ENCODE data around the gene AGBL5. TPM values are rescaled to one million over a fixed set of nuclear protein-coding genes. Genes with fewer than 3 reads are reported as not detected.
A peak's percentile ranks its signal among the peaks of the same experiment; 100 is the strongest.

The AGBL5 gene
- 10 to 100 TPM; 11.6 to 18.6 (median 14.9) TPM for total RNA-seq
- polyA plus RNA-seq = 10 to 100 TPM in 1 of 3 donors, 1 to 10 TPM in 2; 7.1 to 10.5 (median 8.0) TPM
- long read RNA-seq, donor 1, transcript AGBL5-201 (11 exons, 2,382 nt) = major isoform, 5 of 7 reads
- long read RNA-seq, donor 1, partial matches to known transcripts = 0 of 7 reads
- long read RNA-seq, donor 1, other reads (novel, unspliced or antisense) = 0 of 7 reads
- long read RNA-seq, donor 2, partial matches to known transcripts = 114 of 677 reads
- long read RNA-seq, donor 2, other reads (novel, unspliced or antisense) = 557 of 677 reads

DNA sequence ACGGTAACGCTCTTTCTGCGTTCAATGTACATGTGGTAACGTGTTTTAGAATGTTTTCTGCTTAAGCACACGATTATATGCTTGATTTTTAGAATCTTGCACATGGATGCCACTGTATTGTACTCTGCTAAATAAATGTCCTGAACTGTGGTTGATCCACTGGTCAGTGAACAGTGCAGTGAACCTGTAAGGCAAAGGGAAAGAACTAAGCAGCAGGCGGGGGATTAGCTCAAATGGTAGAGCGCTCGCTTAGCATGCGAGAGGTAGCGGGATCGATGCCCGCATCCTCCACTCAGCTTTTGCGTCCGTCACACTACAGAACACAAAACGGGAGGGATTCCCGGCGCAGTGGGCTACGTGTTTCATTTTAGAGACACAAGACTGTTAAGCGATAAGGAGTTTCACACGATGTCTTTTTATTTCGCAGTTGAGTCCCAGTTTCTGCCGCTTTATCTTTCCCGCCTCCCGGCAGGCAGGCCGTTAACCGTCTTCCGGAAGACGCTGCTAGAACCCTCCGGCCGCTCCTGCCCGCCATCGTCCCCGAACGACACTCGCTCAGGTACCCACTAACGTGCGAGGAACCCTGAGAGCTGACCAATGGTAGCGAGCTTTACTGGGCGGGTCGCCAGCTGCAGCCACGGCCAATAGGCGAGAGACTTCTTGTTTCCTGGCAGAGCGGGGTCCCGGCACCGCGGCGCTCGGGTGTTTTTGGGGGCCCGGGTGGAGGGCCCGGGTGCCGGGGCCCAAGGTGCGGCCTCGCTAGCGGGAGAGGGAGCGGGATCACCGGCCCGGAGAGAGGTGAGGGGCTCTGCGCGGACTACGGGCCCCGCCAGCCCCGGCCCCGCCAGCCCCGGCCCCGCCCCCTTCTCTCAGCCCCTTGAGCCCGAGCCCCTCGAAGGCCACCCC is at the start of gene AGBL5:
Gene AGBL5 (plus strand): TSS at position 673 of the 906 bp plus-strand sequence. CDS start 1,291 bp downstream, outside the sequence.
- Histone ChIP-seq H3K9me3 (no peaks in the 10 kb centered on the region), H3K27ac (peak within 1 kb of the TSS; percentile 76 to 96 (median 93)), H3K36me3 (peaks cover 2 to 31% (median 21%) of the 10 kb centered on the region in 6 donors), H3K27me3 (replicated peaks in 1 of 7) (no peaks in the 10 kb centered on the region), H3K4me3 (peak within 1 kb of the TSS; percentile 81 to 99 (median 86)), H3K4me1 (peaks cover 10 to 35% (median 22%) of the 10 kb centered on the region in 6 donors)
- intact Hi-C loops (cut with DNase I; ENCODE audit: low total_unique reads) = no loop called here
- WGBS, 5 donors = 0 to 1% (median 1%) methylated on average over 43 to 67 of the region's 67 CpGs
- peak; percentile 97 for DNase-seq
- peak; percentile 41 to 78 (median 55) for TF ChIP-seq POLR2A (IDR thresholded peaks at IDR 0.05)
- peak; percentile 91 to 96 (median 95) for TF ChIP-seq POLR2AphosphoS5 (IDR thresholded peaks at IDR 0.05)
- TF ChIP-seq CTCF (IDR thresholded peaks at IDR 0.05 in 8 of 11, conservative IDR thresholded peaks at IDR 0.05 in 3 of 11) = peak in 1 of 11 experiments; percentile 13

DNA sequence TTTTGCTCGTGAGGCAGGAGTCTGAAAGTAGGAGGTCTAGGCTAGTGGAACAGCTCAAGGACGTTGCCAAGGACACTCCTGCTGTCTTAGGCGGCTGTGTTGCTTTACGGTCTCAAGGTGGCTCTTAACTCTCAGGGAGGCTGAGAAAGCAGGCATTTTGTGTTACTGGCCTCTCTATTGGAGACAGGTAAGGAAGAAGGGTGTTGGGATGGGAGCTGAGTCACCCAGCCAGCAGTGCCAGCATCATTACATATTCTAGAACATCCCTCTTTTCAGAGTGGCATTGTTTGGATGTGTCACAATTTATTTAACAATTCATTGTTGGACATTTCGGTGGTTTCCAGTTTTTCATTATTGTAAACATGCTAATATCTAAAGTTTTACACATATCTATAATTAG is 49.5 kb upstream of the AGBL5 start:
- H3K27ac ChIP-seq = no peak overlapping the region
- intact Hi-C loops (cut with DNase I; ENCODE audit: low total_unique reads) = no loop called here
- H3K4me1 ChIP-seq = peaks cover 0 to 4% (median 0%) of the 10 kb centered on the region in 6 donors
- no peak for DNase-seq
- H3K27me3 ChIP-seq (replicated peaks in 1 of 7) = no peaks in the 10 kb centered on the region
- no peak for TF ChIP-seq POLR2A (IDR thresholded peaks at IDR 0.05)
- TF ChIP-seq CTCF (IDR thresholded peaks at IDR 0.05 in 8 of 11, conservative IDR thresholded peaks at IDR 0.05 in 3 of 11) = no peak
- no peak for TF ChIP-seq POLR2AphosphoS5 (IDR thresholded peaks at IDR 0.05)
- no peaks in the 10 kb centered on the region for H3K9me3 ChIP-seq
- no peak overlapping the region for H3K4me3 ChIP-seq
- WGBS, 5 donors = 65 to 82% (median 76%) methylated on average over 5 of the region's 5 CpGs
- H3K36me3 ChIP-seq = no peaks in the 10 kb centered on the region

GRCh38 chr2:27003007-27003406 is 48.5 kb upstream of the AGBL5 start:
- Histone ChIP-seq H3K4me3 (no peak overlapping the region), H3K27ac (no peak overlapping the region), H3K9me3 (no peaks in the 10 kb centered on the region), H3K4me1 (peaks cover 0 to 5% (median 0%) of the 10 kb centered on the region in 6 donors), H3K36me3 (no peaks in the 10 kb centered on the region), H3K27me3 (replicated peaks in 1 of 7) (no peaks in the 10 kb centered on the region)
- WGBS, 5 donors = 87 to 92% (median 90%) methylated on average over 4 of the region's 4 CpGs
- intact Hi-C loops (cut with DNase I; ENCODE audit: low total_unique reads) = no loop called here
- DNase-seq = no peak
- TF ChIP-seq CTCF (IDR thresholded peaks at IDR 0.05 in 8 of 11, conservative IDR thresholded peaks at IDR 0.05 in 3 of 11) (no peak), POLR2A (IDR thresholded peaks at IDR 0.05) (no peak), POLR2AphosphoS5 (IDR thresholded peaks at IDR 0.05) (no peak)

DNA sequence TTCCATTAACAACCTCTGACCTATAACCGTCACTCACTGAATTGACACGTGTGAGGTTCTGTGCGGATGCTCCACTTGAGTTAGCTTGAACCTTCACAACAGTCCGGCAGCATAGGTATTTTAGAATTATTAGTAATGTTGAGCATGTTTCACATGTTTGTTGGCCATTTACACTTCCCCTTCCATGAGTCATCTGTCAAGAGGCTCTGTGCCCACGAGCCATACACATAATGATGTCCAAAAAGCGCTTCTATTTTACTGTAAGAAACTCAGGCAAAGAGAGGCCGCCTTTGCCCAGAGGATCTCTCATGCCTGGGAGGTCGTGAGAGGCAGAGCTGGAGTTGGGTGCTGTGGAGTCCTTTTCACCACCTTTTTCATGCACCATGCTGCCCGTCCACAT is 47.6 kb upstream of the AGBL5 start:
- Histone ChIP-seq H3K4me1 (peaks cover 0 to 8% (median 0%) of the 10 kb centered on the region in 6 donors), H3K4me3 (no peak overlapping the region), H3K27me3 (replicated peaks in 1 of 7) (no peaks in the 10 kb centered on the region), H3K27ac (no peak overlapping the region), H3K36me3 (no peaks in the 10 kb centered on the region), H3K9me3 (no peaks in the 10 kb centered on the region)
- TF ChIP-seq POLR2AphosphoS5 (IDR thresholded peaks at IDR 0.05) = no peak
- TF ChIP-seq POLR2A (IDR thresholded peaks at IDR 0.05) = no peak
- intact Hi-C loops (cut with DNase I; ENCODE audit: low total_unique reads) = no loop called here
- DNase-seq = no peak
- WGBS, 5 donors = 80 to 85% (median 82%) methylated on average over 9 of the region's 9 CpGs

Data from spleen (tissue), 13 donors.